ENCODE measurements around the gene NOD2. TPM values are rescaled to one million over a fixed set of nuclear protein-coding genes. Genes with fewer than 3 reads are reported as not detected.

NOD2 gene
- total RNA-seq, 1 donor from 2014 or later = 43.5 TPM

- intact Hi-C loops (cut with DNase I) = no loop called here
- H3K27ac ChIP-seq = no peak overlapping the region
- H3K9me3 ChIP-seq = no peaks in the 10 kb centered on the region
- H3K27me3 ChIP-seq = no peaks in the 10 kb centered on the region
- H3K4me1 ChIP-seq = no peaks in the 10 kb centered on the region
- H3K36me3 ChIP-seq = no peaks in the 10 kb centered on the region
- TF ChIP-seq CTCF (IDR thresholded peaks at IDR 0.05) = no peak
- no peak for TF ChIP-seq POLR2A (IDR thresholded peaks at IDR 0.05)
- no peak for TF ChIP-seq POLR2AphosphoS5 (IDR thresholded peaks at IDR 0.05; ENCODE audit: insufficient read depth in 1 of 2, low read depth in 1 of 2)
- no peak for DNase-seq (ENCODE audit: extremely low spot score in 2 of 2)
- H3K4me3 ChIP-seq = no peak overlapping the region
Measured at GRCh38 chr16:50651835-50652438, 41.5 kb upstream of the NOD2 start.

GRCh38 chr16:50652836-50653425, 40.5 kb upstream of the NOD2 start:
- no peak for TF ChIP-seq POLR2AphosphoS5 (IDR thresholded peaks at IDR 0.05; ENCODE audit: insufficient read depth in 1 of 2, low read depth in 1 of 2)
- TF ChIP-seq CTCF (IDR thresholded peaks at IDR 0.05) = no peak
- no peak for TF ChIP-seq POLR2A (IDR thresholded peaks at IDR 0.05)
- no peaks in the 10 kb centered on the region for H3K27me3 ChIP-seq
- DNase-seq (ENCODE audit: extremely low spot score in 2 of 2) = no peak
- no peaks in the 10 kb centered on the region for H3K4me1 ChIP-seq
- no peak overlapping the region for H3K4me3 ChIP-seq
- H3K9me3 ChIP-seq = no peaks in the 10 kb centered on the region
- intact Hi-C loops (cut with DNase I) = no loop called here
- no peaks in the 10 kb centered on the region for H3K36me3 ChIP-seq
- no peak overlapping the region for H3K27ac ChIP-seq

DNA sequence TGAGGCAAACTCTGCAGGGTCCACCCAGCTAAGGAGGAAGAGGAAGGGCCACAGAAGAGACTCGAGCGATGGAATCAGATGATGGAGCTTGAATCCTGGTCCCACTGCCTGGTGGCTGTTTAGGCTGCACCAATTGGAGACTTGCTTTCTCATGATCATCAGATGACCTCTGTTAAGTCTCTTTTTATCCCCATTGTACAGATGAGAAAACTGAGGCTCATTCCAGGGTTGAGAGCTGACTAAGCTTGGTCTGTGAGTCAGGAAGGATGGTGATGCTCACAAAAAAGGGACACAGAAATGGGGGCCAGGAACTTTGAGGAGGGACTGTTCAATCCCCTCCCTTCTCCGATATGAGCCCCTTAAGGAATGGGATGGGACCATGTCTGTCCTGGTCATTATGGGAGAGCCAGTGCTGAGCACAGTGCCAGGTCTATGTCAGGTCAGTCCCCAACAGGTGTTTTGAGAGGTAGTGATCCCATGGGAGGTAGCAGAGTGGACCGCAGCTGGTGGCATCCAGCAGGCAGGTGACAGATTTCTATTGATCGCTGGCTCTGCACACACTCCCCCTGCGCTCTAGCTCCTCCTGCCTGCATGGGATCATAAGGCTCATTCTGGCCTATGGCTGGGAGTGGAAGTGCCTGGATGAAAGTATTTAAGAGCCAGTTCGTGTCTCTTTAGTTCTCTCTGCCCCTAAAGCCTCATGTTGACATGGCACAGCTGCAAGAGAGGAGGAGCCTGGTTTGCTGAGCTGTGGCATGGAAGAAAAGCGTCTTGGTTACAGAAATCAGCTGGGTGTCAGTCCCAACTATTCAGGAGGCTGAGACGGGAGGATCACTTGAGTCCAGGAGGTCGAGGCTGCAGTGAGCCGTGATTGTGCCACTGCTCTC, 39.5 kb upstream of the NOD2 start:
- Histone ChIP-seq H3K4me1 (no peaks in the 10 kb centered on the region), H3K27me3 (no peaks in the 10 kb centered on the region), H3K4me3 (no peak overlapping the region), H3K9me3 (no peaks in the 10 kb centered on the region), H3K27ac (no peak overlapping the region), H3K36me3 (no peaks in the 10 kb centered on the region)
- no peak for TF ChIP-seq POLR2A (IDR thresholded peaks at IDR 0.05)
- TF ChIP-seq CTCF (IDR thresholded peaks at IDR 0.05) = no peak
- DNase-seq (ENCODE audit: extremely low spot score in 2 of 2) = no peak
- intact Hi-C loops (cut with DNase I) = no loop called here

- Histone ChIP-seq H3K36me3 (no peaks in the 10 kb centered on the region), H3K27ac (no peak overlapping the region), H3K27me3 (no peaks in the 10 kb centered on the region), H3K4me1 (no peaks in the 10 kb centered on the region), H3K4me3 (no peak overlapping the region), H3K9me3 (no peaks in the 10 kb centered on the region)
- intact Hi-C loops (cut with DNase I) = no loop called here
- no peak for TF ChIP-seq CTCF (IDR thresholded peaks at IDR 0.05)
- TF ChIP-seq POLR2A (IDR thresholded peaks at IDR 0.05) = no peak
- TF ChIP-seq POLR2AphosphoS5 (IDR thresholded peaks at IDR 0.05; ENCODE audit: insufficient read depth in 1 of 2, low read depth in 1 of 2) = no peak
- no peak for DNase-seq (ENCODE audit: extremely low spot score in 2 of 2)
Measured at GRCh38 chr16:50655558-50656055, 37.8 kb upstream of the NOD2 start.
